ENCODE results near the gene RNF34.

RNF34 gene

DNA sequence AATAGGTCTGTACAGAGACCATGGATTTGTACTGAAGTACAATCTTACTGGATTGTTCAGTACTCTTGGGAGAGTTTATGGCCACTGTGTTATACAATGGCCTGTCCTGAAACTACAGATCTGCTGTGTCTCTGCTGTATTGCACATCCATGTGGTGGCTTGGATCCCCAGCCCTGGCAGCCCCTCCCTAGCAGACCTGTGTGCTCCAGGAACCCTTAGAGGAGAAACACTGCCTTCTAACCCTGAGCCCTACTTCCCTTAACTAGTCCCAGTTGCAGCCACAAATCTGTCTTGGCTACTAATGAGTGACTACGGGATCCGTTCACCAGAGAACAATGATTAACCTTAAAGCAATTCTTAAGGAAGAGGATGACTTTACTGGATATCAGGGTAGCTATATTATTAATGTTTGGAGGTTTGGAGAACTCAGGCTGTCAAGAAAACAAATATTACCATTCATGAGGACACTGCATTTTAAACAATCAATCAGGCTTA is 27.7 kb downstream of the RNF34 start (continued):
- TF ChIP-seq BACH2 (CRISPR knock-in tag; IDR thresholded peaks at IDR 0.05; ENCODE audit: borderline replicate concordance): no peak

DNA sequence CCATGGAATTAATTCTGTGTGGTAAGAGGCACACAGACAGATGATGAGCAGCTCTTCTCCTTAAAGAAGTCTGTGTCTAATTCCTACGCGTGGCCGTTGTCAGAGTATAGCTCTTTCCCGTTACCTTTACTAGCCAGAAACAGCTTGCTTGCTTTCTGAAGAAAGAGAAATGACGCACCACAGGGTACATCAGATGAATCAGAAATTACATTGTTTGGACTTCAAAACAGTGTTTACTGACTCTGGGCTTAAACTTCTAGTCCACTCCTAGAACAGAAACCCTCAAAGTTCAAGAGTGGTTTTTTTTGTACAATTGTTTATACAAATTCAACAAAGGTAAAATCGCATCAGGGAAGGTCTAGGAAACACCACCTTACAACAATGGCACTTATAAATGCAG is 29.0 kb downstream of the RNF34 start:
- TF ChIP-seq, protein P1, sequence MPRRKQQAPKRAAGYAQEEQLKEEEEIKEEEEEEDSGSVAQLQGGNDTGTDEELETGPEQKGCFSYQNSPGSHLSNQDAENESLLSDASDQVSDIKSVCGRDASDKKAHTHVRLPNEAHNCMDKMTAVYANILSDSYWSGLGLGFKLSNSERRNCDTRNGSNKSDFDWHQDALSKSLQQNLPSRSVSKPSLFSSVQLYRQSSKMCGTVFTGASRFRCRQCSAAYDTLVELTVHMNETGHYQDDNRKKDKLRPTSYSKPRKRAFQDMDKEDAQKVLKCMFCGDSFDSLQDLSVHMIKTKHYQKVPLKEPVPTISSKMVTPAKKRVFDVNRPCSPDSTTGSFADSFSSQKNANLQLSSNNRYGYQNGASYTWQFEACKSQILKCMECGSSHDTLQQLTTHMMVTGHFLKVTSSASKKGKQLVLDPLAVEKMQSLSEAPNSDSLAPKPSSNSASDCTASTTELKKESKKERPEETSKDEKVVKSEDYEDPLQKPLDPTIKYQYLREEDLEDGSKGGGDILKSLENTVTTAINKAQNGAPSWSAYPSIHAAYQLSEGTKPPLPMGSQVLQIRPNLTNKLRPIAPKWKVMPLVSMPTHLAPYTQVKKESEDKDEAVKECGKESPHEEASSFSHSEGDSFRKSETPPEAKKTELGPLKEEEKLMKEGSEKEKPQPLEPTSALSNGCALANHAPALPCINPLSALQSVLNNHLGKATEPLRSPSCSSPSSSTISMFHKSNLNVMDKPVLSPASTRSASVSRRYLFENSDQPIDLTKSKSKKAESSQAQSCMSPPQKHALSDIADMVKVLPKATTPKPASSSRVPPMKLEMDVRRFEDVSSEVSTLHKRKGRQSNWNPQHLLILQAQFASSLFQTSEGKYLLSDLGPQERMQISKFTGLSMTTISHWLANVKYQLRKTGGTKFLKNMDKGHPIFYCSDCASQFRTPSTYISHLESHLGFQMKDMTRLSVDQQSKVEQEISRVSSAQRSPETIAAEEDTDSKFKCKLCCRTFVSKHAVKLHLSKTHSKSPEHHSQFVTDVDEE (CRISPR knock-in tag; IDR thresholded peaks at IDR 0.05): no peak
- TF ChIP-seq GLIS3 (CRISPR knock-in tag; IDR thresholded peaks at IDR 0.05) (no peak), ZNF70 (CRISPR knock-in tag; IDR thresholded peaks at IDR 0.05) (no peak), ZFP30 (CRISPR knock-in tag; IDR thresholded peaks at IDR 0.05) (no peak), PPARA (CRISPR knock-in tag; IDR thresholded peaks at IDR 0.05; ENCODE audit: borderline replicate concordance) (no peak), TOX (CRISPR knock-in tag; IDR thresholded peaks at IDR 0.05; ENCODE audit: borderline replicate concordance) (no peak)
- ATAC-seq: no peak

DNA sequence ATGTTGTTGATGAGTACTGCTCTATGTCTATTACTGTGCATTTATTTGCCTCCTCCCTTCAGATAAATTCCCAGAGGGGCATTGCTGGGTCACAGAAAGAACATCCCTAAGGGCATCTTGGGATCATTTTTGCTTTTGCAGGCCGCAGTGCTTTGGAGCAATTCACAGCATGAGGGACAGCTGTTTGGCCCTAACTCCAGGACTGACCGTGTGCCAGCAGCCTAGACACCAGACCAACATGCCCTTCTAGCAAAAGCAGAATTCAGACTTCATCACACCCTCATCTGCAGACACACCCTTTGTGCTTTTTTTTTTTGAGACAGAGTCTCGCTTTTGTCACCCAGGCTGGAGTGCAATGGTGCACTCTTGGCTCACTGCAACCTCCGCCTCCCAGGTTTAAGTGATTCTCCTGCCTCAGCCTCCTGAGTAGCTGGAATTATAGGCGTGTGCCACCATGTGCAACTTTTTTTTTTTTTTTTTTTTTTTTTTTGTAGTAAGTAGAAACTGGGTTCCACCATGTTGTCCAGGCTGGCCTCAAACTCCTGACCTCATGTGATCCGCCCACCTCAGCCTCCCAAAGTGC is 31.0 kb downstream of the RNF34 start:
- TF ChIP-seq ESRRG (CRISPR knock-in tag; IDR thresholded peaks at IDR 0.05) (no peak), ARNTL (CRISPR knock-in tag; IDR thresholded peaks at IDR 0.05; ENCODE audit: borderline replicate concordance, low read depth) (no peak), ZC3H10 (CRISPR knock-in tag; IDR thresholded peaks at IDR 0.05) (no peak), ZNF70 (CRISPR knock-in tag; IDR thresholded peaks at IDR 0.05) (no peak), BACH2 (CRISPR knock-in tag; IDR thresholded peaks at IDR 0.05; ENCODE audit: borderline replicate concordance) (no peak)
- ATAC-seq: no peak

DNA sequence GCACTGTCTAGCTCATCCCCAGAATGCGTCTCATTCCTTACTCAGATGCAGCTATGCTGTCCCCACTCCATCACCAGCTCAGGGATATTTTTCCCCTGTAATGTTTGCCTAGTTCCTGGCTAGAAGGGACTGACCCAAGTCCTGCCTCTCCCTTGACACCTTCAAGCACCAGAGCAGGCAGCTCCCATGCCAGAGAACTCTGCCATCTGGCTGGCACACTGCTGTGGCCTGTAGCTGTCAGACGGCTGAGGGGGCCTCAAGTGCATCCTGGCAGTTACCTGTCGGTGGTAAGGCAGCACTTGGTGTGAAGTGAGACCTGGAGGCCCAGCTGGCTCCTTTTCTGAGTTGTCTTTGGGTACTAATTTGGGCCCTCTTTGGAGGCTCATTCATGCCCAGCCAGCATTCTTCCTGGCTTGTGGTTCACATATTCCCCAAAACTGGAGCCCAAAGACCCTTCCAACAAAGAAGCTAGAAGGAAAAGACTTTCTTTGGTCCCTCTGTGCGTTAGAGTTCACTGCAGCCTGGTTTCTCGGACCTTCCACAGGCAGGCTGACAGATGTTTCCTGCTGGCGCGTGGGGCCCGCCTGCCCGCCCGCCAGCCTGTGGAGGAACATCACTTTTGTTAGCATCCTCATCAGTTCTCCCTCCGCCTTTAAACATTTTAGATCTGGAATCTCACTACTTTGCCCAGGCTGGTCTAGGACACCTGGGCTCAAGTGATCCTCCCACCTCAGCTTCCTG is 33.0 kb downstream of the RNF34 start:
- TF ChIP-seq, protein P2, sequence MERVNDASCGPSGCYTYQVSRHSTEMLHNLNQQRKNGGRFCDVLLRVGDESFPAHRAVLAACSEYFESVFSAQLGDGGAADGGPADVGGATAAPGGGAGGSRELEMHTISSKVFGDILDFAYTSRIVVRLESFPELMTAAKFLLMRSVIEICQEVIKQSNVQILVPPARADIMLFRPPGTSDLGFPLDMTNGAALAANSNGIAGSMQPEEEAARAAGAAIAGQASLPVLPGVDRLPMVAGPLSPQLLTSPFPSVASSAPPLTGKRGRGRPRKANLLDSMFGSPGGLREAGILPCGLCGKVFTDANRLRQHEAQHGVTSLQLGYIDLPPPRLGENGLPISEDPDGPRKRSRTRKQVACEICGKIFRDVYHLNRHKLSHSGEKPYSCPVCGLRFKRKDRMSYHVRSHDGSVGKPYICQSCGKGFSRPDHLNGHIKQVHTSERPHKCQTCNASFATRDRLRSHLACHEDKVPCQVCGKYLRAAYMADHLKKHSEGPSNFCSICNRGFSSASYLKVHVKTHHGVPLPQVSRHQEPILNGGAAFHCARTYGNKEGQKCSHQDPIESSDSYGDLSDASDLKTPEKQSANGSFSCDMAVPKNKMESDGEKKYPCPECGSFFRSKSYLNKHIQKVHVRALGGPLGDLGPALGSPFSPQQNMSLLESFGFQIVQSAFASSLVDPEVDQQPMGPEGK (CRISPR knock-in tag; IDR thresholded peaks at IDR 0.05; ENCODE audit: borderline replicate concordance): no peak
- TF ChIP-seq OSR1 (CRISPR knock-in tag; IDR thresholded peaks at IDR 0.05) (no peak), ESRRG (CRISPR knock-in tag; IDR thresholded peaks at IDR 0.05) (no peak), SNAI2 (CRISPR knock-in tag; IDR thresholded peaks at IDR 0.05) (no peak), ZC3H10 (CRISPR knock-in tag; IDR thresholded peaks at IDR 0.05) (no peak), RARB (CRISPR knock-in tag; IDR thresholded peaks at IDR 0.05) (no peak), GLIS3 (CRISPR knock-in tag; IDR thresholded peaks at IDR 0.05) (no peak), ZFP3 (CRISPR knock-in tag; IDR thresholded peaks at IDR 0.05) (no peak), ZNF565 (CRISPR knock-in tag; conservative IDR thresholded peaks at IDR 0.05; ENCODE audit: low read depth) (no peak), ZNF70 (CRISPR knock-in tag; IDR thresholded peaks at IDR 0.05) (no peak), ZNF8 (CRISPR knock-in tag; IDR thresholded peaks at IDR 0.05) (no peak), CSDC2 (CRISPR knock-in tag; IDR thresholded peaks at IDR 0.05) (no peak), PPARA (CRISPR knock-in tag; IDR thresholded peaks at IDR 0.05; ENCODE audit: borderline replicate concordance) (no peak), TOX (CRISPR knock-in tag; IDR thresholded peaks at IDR 0.05; ENCODE audit: borderline replicate concordance) (no peak), BACH2 (CRISPR knock-in tag; IDR thresholded peaks at IDR 0.05; ENCODE audit: borderline replicate concordance) (no peak), TCF4 (CRISPR knock-in tag; IDR thresholded peaks at IDR 0.05; ENCODE audit: borderline replicate concordance) (no peak), ISL1 (CRISPR knock-in tag; IDR thresholded peaks at IDR 0.05) (no peak)
- TF ChIP-seq, protein P1 (CRISPR knock-in tag; IDR thresholded peaks at IDR 0.05): no peak
- TF ChIP-seq, protein P3, sequence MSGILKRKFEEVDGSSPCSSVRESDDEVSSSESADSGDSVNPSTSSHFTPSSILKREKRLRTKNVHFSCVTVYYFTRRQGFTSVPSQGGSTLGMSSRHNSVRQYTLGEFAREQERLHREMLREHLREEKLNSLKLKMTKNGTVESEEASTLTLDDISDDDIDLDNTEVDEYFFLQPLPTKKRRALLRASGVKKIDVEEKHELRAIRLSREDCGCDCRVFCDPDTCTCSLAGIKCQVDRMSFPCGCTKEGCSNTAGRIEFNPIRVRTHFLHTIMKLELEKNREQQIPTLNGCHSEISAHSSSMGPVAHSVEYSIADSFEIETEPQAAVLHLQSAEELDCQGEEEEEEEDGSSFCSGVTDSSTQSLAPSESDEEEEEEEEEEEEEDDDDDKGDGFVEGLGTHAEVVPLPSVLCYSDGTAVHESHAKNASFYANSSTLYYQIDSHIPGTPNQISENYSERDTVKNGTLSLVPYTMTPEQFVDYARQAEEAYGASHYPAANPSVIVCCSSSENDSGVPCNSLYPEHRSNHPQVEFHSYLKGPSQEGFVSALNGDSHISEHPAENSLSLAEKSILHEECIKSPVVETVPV (CRISPR knock-in tag; IDR thresholded peaks at IDR 0.05): no peak
- ATAC-seq: no peak

Data from SK-N-SH treated with all-trans-retinoic acid at 6 μM for 48 hours (cell line).